B cell (primary cell): ENCODE measurements around the gene PGP. TPM values are rescaled to one million over a fixed set of nuclear protein-coding genes. Genes with fewer than 3 reads are reported as not detected.

Experiments
- ATAC-seq: fragments of 200-7000 bp; cut with Tn5 transposase; one replicate; pipeline ENCODE4 v1.10.0; 2021; ENCODE audit warnings: low read depth, mild to moderate bottlenecking, moderate number of reproducible peaks, moderate library complexity
- CTCF ChIA-PET: fragments of 350-600 bp; sonication (Branson Sonifier 250); formaldehyde crosslinking; loops from one replicate; lab custom pipeline; 2021; ENCODE audit warnings: antibody characterized with exemption, inconsistent platforms; lab: Charles Lee
- POLR2A ChIA-PET: fragments of 350-600 bp; sonication (Branson Sonifier 250); formaldehyde crosslinking; loops from one replicate; lab custom pipeline; 2021; ENCODE audit warnings: antibody characterized with exemption; lab: Charles Lee
- DNase-seq: peaks from one replicate; pipeline ENCODE4 v3.0.0; 2013
- H2AFZ ChIP-seq: 2 replicates; pipeline ENCODE4 v1.6.1; 2012; ENCODE audit warnings: mild to moderate bottlenecking, low read depth, low read length; ENCODE audit not compliant: insufficient read depth, poor library complexity, severe bottlenecking
- H3K27ac ChIP-seq, 2 donors: 1 replicate in 1 of 2; 2 replicates in 1 of 2; pipeline ENCODE4 v1.5.1; 2012 to 2013; ENCODE audit warnings: low read length in 2 of 2, mild to moderate bottlenecking in 2 of 2, moderate library complexity in 1 of 2
- H3K27me3 ChIP-seq, 4 experiments: fragments of 200-600 bp in 1 of 4; sonication (generic) in 1 of 4; replicated peaks in 1 of 4; 1 replicate in 2 of 4; 2 replicates in 2 of 4; pipeline versions ENCODE4 v1.6.1 to v1.7.0; 2013 to 2016; ENCODE audit warnings: low read length in 3 of 4, mild to moderate bottlenecking in 2 of 4, mixed read lengths in 1 of 4, moderate library complexity in 1 of 4; ENCODE audit not compliant: insufficient read depth in 4 of 4, control insufficient read depth in 3 of 4; ENCODE audit errors: control extremely low read depth in 1 of 4
- H3K36me3 ChIP-seq, 2 experiments: replicated peaks in 1 of 2; 1 replicate in 1 of 2; 2 replicates in 1 of 2; pipeline versions ENCODE4 v1.6.1 to v1.7.1; 2013; ENCODE audit warnings: low read length in 1 of 2; ENCODE audit not compliant: insufficient read depth in 2 of 2, control insufficient read depth in 1 of 2; ENCODE audit errors: control extremely low read depth in 1 of 2, extremely low read depth in 1 of 2
- H3K4me1 ChIP-seq, 2 donors: fragments of 200-600 bp in 1 of 2; sonication (generic) in 1 of 2; 1 replicate in 1 of 2; 2 replicates in 1 of 2; pipeline versions ENCODE4 v1.5.1 to v1.6.1; 2013 to 2017; ENCODE audit warnings: low read length in 2 of 2; ENCODE audit not compliant: control insufficient read depth in 2 of 2, insufficient read depth in 2 of 2
- H3K4me2 ChIP-seq: replicated peaks from 2 replicates; pipeline ENCODE3; 2012; ENCODE audit warnings: mild to moderate bottlenecking, low read depth, low read length; ENCODE audit not compliant: poor library complexity, severe bottlenecking
- H3K4me3 ChIP-seq, 5 experiments: fragments of 200-600 bp in 1 of 5; sonication (generic) in 1 of 5; 1 replicate in 3 of 5; 2 replicates in 2 of 5; pipeline versions ENCODE4 v1.5.1 to v1.7.0; 2011 to 2016; ENCODE audit warnings: low read length in 4 of 5, mild to moderate bottlenecking in 4 of 5, low read depth in 2 of 5, control low read depth in 1 of 5, moderate library complexity in 1 of 5; ENCODE audit not compliant: insufficient read depth in 1 of 5; ENCODE audit errors: control extremely low read depth in 1 of 5, extremely low read depth in 1 of 5
- H3K79me2 ChIP-seq: fragments of 200-600 bp; sonication (generic); one replicate; pipeline ENCODE4 v1.6.0; 2016; ENCODE audit warnings: low read length; ENCODE audit not compliant: control insufficient read depth, insufficient read depth
- H3K9ac ChIP-seq: fragments of 200-600 bp; sonication (generic); 2 replicates; pipeline ENCODE4 v1.6.1; 2017; ENCODE audit warnings: mild to moderate bottlenecking, low read length, moderate library complexity
- H3K9me3 ChIP-seq, 3 donors: one replicate each; pipeline versions ENCODE4 v1.6.1 to v1.7.1; 2013; ENCODE audit warnings: low read length in 2 of 3; ENCODE audit not compliant: control insufficient read depth in 2 of 3, insufficient read depth in 1 of 3; ENCODE audit errors: control extremely low read depth in 1 of 3
- H4K20me1 ChIP-seq: 2 replicates; pipeline ENCODE4 v1.6.0; 2012; ENCODE audit warnings: mild to moderate bottlenecking, low read length; ENCODE audit not compliant: insufficient read depth, control insufficient read depth, poor library complexity, severe bottlenecking
- H3K27ac Mint-ChIP-seq: one replicate; pipeline ENCODE4 v1.8.0; 2021; ENCODE audit warnings: mixed read lengths
- H3K27me3 Mint-ChIP-seq: one replicate; pipeline ENCODE4 v1.8.0; 2021; ENCODE audit warnings: mixed read lengths
- H3K4me1 Mint-ChIP-seq: one replicate; pipeline ENCODE4 v1.8.0; 2021; ENCODE audit warnings: mixed read lengths
- H3K4me3 Mint-ChIP-seq: one replicate; pipeline ENCODE4 v1.8.0; 2021; ENCODE audit warnings: mixed read lengths
- H3K9me3 Mint-ChIP-seq: one replicate; pipeline ENCODE4 v1.8.0; 2022; ENCODE audit warnings: mixed read lengths; ENCODE audit not compliant: insufficient read depth
- CTCF ChIP-seq: fragments of 200-600 bp; IDR thresholded peaks from one replicate; pipeline ENCODE4 v1.8.0; 2022; ENCODE audit warnings: antibody characterized with exemption, mild to moderate bottlenecking
- EZH2 ChIP-seq: IDR thresholded peaks from 2 replicates; pipeline ENCODE4 v1.6.1; 2012; ENCODE audit warnings: borderline replicate concordance, low read depth, mild to moderate bottlenecking, moderate library complexity, low read length; ENCODE audit not compliant: insufficient read depth, poor library complexity, severe bottlenecking
- WGBS: methylation state at CpG from one replicate; pipeline ENCODE4 v1.1.5; 2013; ENCODE audit warnings: missing lambda C conversion rate; ENCODE audit not compliant: insufficient coverage; 5-methylcytosine and 5-hydroxymethylcytosine counted together
- intact Hi-C: fragments of 100-400 bp; cut with micrococcal nuclease; formaldehyde crosslinking; loops from one replicate; pipeline ENCODE4 v1.10.0; 2022
- polyA plus RNA-seq: library from polyadenylated mRNA; depleted of rRNA; stranded (reverse); fragments of >200 nt; gene quantifications from 2 replicates; pipeline ENCODE4 v1.2.3, GENCODE V29; 2012
- total RNA-seq, 2 donors: library from RNA; stranded (reverse); fragments of 120-200 nt in 1 of 2; gene quantifications; 1 replicate in 1 of 2; 2 replicates in 1 of 2; pipeline versions ENCODE4 v1.2.3 to v1.2.4, GENCODE V29; 2013 to 2022

PGP gene
- total and polyA plus RNA-seq, 2 donors (not counting 1 experiment from before 2014, with no cell fraction given): 15.4 to 16.5 TPM

GRCh38 chr16:2223221-2223941 is 8.7 kb upstream of the PGP start, which contains the start of gene E4F1:
Gene E4F1, plus strand, starts transcription at chr16:2223591. Its CDS starts 23 bp downstream, at chr16:2223614.
- WGBS: under 1% methylated on average over 82 of the region's 82 CpGs
- CTCF ChIA-PET: interaction anchor here (1.0 kb wide), 2 partner anchors 28 to 68 kb away, joined by 3 read pairs; partner anchors contain the start of gene TRAF7
- H3K36me3 ChIP-seq: peaks cover 0 to 4% of the 10 kb centered on the region in 2 experiments
- DNase-seq (peak; percentile 100), ATAC-seq (peak; percentile 99)
- H3K27me3 Mint-ChIP-seq: no peaks in the 10 kb centered on the region
- peaks cover 25% of the 10 kb centered on the region for H3K4me1 Mint-ChIP-seq
- TF ChIP-seq CTCF (no peak), EZH2 (no peak)
- no peaks in the 10 kb centered on the region for H3K9me3 Mint-ChIP-seq
- peaks cover 13% of the 10 kb centered on the region for H4K20me1 ChIP-seq
- POLR2A ChIA-PET: interaction anchor here (1.5 kb wide), 1 partner anchor 28 kb away, joined by 4 read pairs; the partner anchor contains the start of gene ECI1
- peaks cover 0 to 2% (median 0%) of the 10 kb centered on the region in 3 donors for H3K9me3 ChIP-seq
- H3K4me1 ChIP-seq: peaks cover 6 to 16% of the 10 kb centered on the region in 2 donors
- peak within 1 kb of the TSS; percentile 85 for H3K9ac ChIP-seq
- intact Hi-C loops: loop anchor here (1.0 to 2.0 kb wide), 6 partner anchors 8 to 200 kb away; partner anchors contain the start of genes ECI1, MLST8, RNPS1 and TRAF7
- peak within 1 kb of the TSS; percentile 51 to 92 (median 82) for H3K4me3 ChIP-seq
- H3K27ac Mint-ChIP-seq: peak within 1 kb of the TSS; percentile 86
- peak within 1 kb of the TSS; percentile 95 for H3K4me2 ChIP-seq
- peaks cover 42% of the 10 kb centered on the region for H3K79me2 ChIP-seq
- H3K4me3 Mint-ChIP-seq: peak within 1 kb of the TSS; percentile 86
- H3K27ac ChIP-seq: peak within 1 kb of the TSS; percentile 47 to 85
- no peaks in the 10 kb centered on the region for H3K27me3 ChIP-seq
- peak within 1 kb of the TSS; percentile 97 for H2AFZ ChIP-seq

DNA sequence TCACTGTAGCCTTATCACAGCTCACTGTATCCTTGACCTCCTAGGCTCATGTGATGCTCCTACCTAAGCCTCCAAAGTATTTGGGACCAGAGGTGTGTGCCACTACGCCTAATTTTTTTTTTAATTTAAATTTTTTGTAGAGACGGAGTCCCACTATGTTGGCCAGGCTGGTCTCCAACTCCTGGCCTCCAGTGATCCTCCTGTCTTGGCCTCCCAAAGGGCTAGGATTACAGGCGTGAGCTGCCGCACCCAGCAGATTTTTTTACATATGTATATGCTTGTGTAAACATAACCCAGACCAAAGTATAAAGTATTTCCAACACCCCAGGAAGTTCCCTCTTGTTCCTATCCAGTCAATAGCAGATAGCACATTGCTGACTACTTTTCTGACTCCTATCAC is 1.7 kb upstream of the PGP start:
- H3K4me3 ChIP-seq: no peak overlapping the region
- ChIA-PET CTCF (interaction anchor here (1.6 kb wide), 1 partner anchor 10 kb away, joined by 3 read pairs; no protein-coding TSS in a partner anchor), POLR2A (interaction anchor here (0.7 to 1.5 kb wide), 2 partner anchors 7 to 61 kb away, joined by 3 to 5 read pairs; partner anchors contain the start of gene TRAF7)
- H3K27ac Mint-ChIP-seq: no peak overlapping the region
- DNase-seq (no peak), ATAC-seq (no peak)
- no peak overlapping the region for H3K4me2 ChIP-seq
- no peaks in the 10 kb centered on the region for H3K9me3 ChIP-seq
- H3K9me3 Mint-ChIP-seq: no peaks in the 10 kb centered on the region
- no peak overlapping the region for H3K9ac ChIP-seq
- TF ChIP-seq EZH2 (no peak), CTCF (no peak)
- peaks cover 11% of the 10 kb centered on the region for H4K20me1 ChIP-seq
- H3K27ac ChIP-seq: no peak overlapping the region
- no peak overlapping the region for H2AFZ ChIP-seq
- intact Hi-C loops: no loop called here
- H3K4me1 ChIP-seq: peaks cover 10 to 18% of the 10 kb centered on the region in 2 donors
- peaks cover 6% of the 10 kb centered on the region for H3K79me2 ChIP-seq
- H3K4me1 Mint-ChIP-seq: peaks cover 16% of the 10 kb centered on the region
- H3K4me3 Mint-ChIP-seq: peak overlapping the region; percentile 46
- WGBS: no CpG with 5 or more reads among the region's 4 CpGs
- H3K27me3 ChIP-seq: no peaks in the 10 kb centered on the region
- H3K36me3 ChIP-seq: peaks cover 0 to 4% of the 10 kb centered on the region in 2 experiments
- H3K27me3 Mint-ChIP-seq: no peaks in the 10 kb centered on the region
